CD4-positive, alpha-beta memory T cell (primary cell): ENCODE data around the gene DNPEP. TPM values are rescaled to one million over a fixed set of nuclear protein-coding genes. Genes with fewer than 3 reads are reported as not detected.

ENCODE experiments used
- CTCF ChIA-PET: fragments of 350-600 bp; sonication (Branson Sonifier 250); formaldehyde crosslinking; loops from one replicate; lab custom pipeline; 2021; ENCODE audit warnings: inconsistent platforms; ENCODE audit not compliant: partially characterized antibody; lab: Charles Lee
- POLR2A ChIA-PET: fragments of 350-600 bp; sonication (Branson Sonifier 250); formaldehyde crosslinking; loops from one replicate; lab custom pipeline; 2021; ENCODE audit not compliant: partially characterized antibody; lab: Charles Lee
- DNase-seq, 5 donors: peaks; one replicate each; pipeline versions ENCODE4 v3.0.0 to v3.0.0-alpha.2; 2020 to 2022; ENCODE audit warnings: mixed read lengths in 1 of 5
- H3K27ac ChIP-seq: one replicate; pipeline ENCODE4 v1.7.0; 2013; ENCODE audit warnings: low read depth, low read length
- H3K27me3 ChIP-seq: 2 replicates; pipeline ENCODE4 v1.7.0; 2013; ENCODE audit warnings: mild to moderate bottlenecking, low read length, moderate library complexity; ENCODE audit not compliant: insufficient read depth
- H3K36me3 ChIP-seq: 2 replicates; pipeline ENCODE4 v1.7.0; 2013; ENCODE audit warnings: mild to moderate bottlenecking, low read length, moderate library complexity; ENCODE audit not compliant: insufficient read depth
- H3K4me1 ChIP-seq: 2 replicates; pipeline ENCODE4 v1.7.0; 2013; ENCODE audit warnings: mild to moderate bottlenecking, low read length, moderate library complexity; ENCODE audit not compliant: insufficient read depth
- H3K4me3 ChIP-seq, 2 donors: one replicate each; pipeline ENCODE4 v1.7.0; 2013; ENCODE audit warnings: low read length in 2 of 2, mild to moderate bottlenecking in 1 of 2
- H3K9me3 ChIP-seq, 2 donors: one replicate each; pipeline ENCODE4 v1.7.0; 2013; ENCODE audit warnings: low read length in 2 of 2, control low read depth in 1 of 2; ENCODE audit not compliant: control insufficient read depth in 1 of 2
- H3K27ac Mint-ChIP-seq, 7 donors: one replicate each; pipeline ENCODE4 v1.8.0; 2020 to 2021; ENCODE audit warnings: mixed read lengths in 7 of 7, mild to moderate bottlenecking in 6 of 7, inconsistent platforms in 3 of 7, moderate library complexity in 3 of 7
- H3K27me3 Mint-ChIP-seq, 2 donors: one replicate each; pipeline ENCODE4 v1.8.0; 2020 to 2021; ENCODE audit warnings: mixed read lengths in 2 of 2
- H3K36me3 Mint-ChIP-seq, 2 donors: one replicate each; pipeline ENCODE4 v1.8.0; 2020 to 2021; ENCODE audit warnings: mixed read lengths in 2 of 2, inconsistent platforms in 1 of 2, mild to moderate bottlenecking in 1 of 2
- H3K4me1 Mint-ChIP-seq, 4 donors: one replicate each; pipeline ENCODE4 v1.8.0; 2020 to 2021; ENCODE audit warnings: mixed read lengths in 4 of 4, mild to moderate bottlenecking in 1 of 4
- H3K4me3 Mint-ChIP-seq, 8 donors: one replicate each; pipeline ENCODE4 v1.8.0; 2020 to 2021; ENCODE audit warnings: mixed read lengths in 8 of 8, mild to moderate bottlenecking in 7 of 8, moderate library complexity in 6 of 8, inconsistent platforms in 3 of 8
- H3K9me3 Mint-ChIP-seq, 8 donors: one replicate each; pipeline ENCODE4 v1.8.0; 2020 to 2021; ENCODE audit warnings: mixed read lengths in 8 of 8, mild to moderate bottlenecking in 5 of 8, inconsistent platforms in 3 of 8, moderate library complexity in 1 of 8
- intact Hi-C: fragments of 100-400 bp; cut with micrococcal nuclease; formaldehyde crosslinking; loops from one replicate; pipeline ENCODE4 v1.15.1; 2023
- polyA plus RNA-seq, 2 donors: library from polyadenylated mRNA; unstranded; fragments of 300-500 nt; fragmentation: Illumina TruSeq; gene quantifications; one replicate each; pipeline ENCODE4 v1.2.3, GENCODE V29; 2021
- total RNA-seq, 2 experiments: library from RNA; stranded (reverse); gene quantifications; one replicate each; pipeline ENCODE4 v1.2.3, GENCODE V29; 2021

Gene DNPEP
- total and polyA plus RNA-seq, 4 experiments from 2014 or later = 57.8 to 75.9 (median 71.8) TPM

GRCh38 chr2:219401606-219402005 lies 13.9 kb upstream of the DNPEP start:
- ChIA-PET POLR2A (interaction anchor here (1.5 kb wide), 1 partner anchor 13 kb away, joined by 4 read pairs; the partner anchor contains the start of gene DNPEP), CTCF (interaction anchor here (0.7 to 5.4 kb wide), 13 partner anchors 9 to 159 kb away, joined by 3 to 130 read pairs (median 5); partner anchors contain the start of gene DNPEP)
- Histone ChIP-seq H3K36me3 (no peaks in the 10 kb centered on the region), H3K27me3 (no peaks in the 10 kb centered on the region), H3K4me3 (no peak overlapping the region), H3K27ac (no peak overlapping the region), H3K4me1 (peaks cover 10% of the 10 kb centered on the region), H3K9me3 (no peaks in the 10 kb centered on the region)
- Mint-ChIP-seq H3K4me1 (peaks cover 8 to 17% (median 13%) of the 10 kb centered on the region in 4 donors), H3K36me3 (no peaks in the 10 kb centered on the region), H3K27ac (no peak overlapping the region), H3K4me3 (no peak overlapping the region), H3K27me3 (peaks cover 0 to 3% of the 10 kb centered on the region in 2 donors), H3K9me3 (no peaks in the 10 kb centered on the region)
- intact Hi-C loops = no loop called here
- DNase-seq = no peak

GRCh38 chr2:219400562-219400961 lies 12.8 kb upstream of the DNPEP start:
- intact Hi-C loops = no loop called here
- no peak overlapping the region for H3K27ac Mint-ChIP-seq
- CTCF ChIA-PET = interaction anchor here (1.5 to 5.4 kb wide), 3 partner anchors 12 to 141 kb away, joined by 4 to 130 read pairs (median 43); partner anchors contain the start of gene DNPEP

GRCh38 chr2:219399716-219400478 lies 12.2 kb upstream of the DNPEP start:
- Histone ChIP-seq H3K9me3 (no peaks in the 10 kb centered on the region), H3K4me3 (no peak overlapping the region), H3K36me3 (no peaks in the 10 kb centered on the region), H3K27ac (no peak overlapping the region), H3K27me3 (no peaks in the 10 kb centered on the region), H3K4me1 (peaks cover 11% of the 10 kb centered on the region)
- Mint-ChIP-seq H3K4me3 (no peak overlapping the region), H3K36me3 (no peaks in the 10 kb centered on the region), H3K9me3 (no peaks in the 10 kb centered on the region), H3K27ac (peak overlapping the region in 1 of 7 donors; percentile 19), H3K27me3 (no peaks in the 10 kb centered on the region), H3K4me1 (peaks cover 8 to 17% (median 14%) of the 10 kb centered on the region in 4 donors)
- no peak for DNase-seq
- ChIA-PET CTCF (interaction anchor here (1.5 to 5.4 kb wide), 3 partner anchors 130 to 142 kb away, joined by 4 to 130 read pairs (median 18); no protein-coding TSS in a partner anchor), POLR2A (no interaction called here)
- intact Hi-C loops = no loop called here

More at GRCh38 chr2:219400562-219400961, 12.8 kb upstream of the DNPEP start:
- no peak overlapping the region for H3K4me3 Mint-ChIP-seq
- no peaks in the 10 kb centered on the region for H3K27me3 ChIP-seq
- H3K4me1 Mint-ChIP-seq = peaks cover 8 to 17% (median 14%) of the 10 kb centered on the region in 4 donors
- H3K4me3 ChIP-seq = no peak overlapping the region
- no peaks in the 10 kb centered on the region for H3K27me3 Mint-ChIP-seq
- H3K27ac ChIP-seq = no peak overlapping the region
- POLR2A ChIA-PET = no interaction called here
- no peaks in the 10 kb centered on the region for H3K9me3 ChIP-seq
- H3K9me3 Mint-ChIP-seq = no peaks in the 10 kb centered on the region
- peaks cover 11% of the 10 kb centered on the region for H3K4me1 ChIP-seq
- no peaks in the 10 kb centered on the region for H3K36me3 Mint-ChIP-seq
- H3K36me3 ChIP-seq = no peaks in the 10 kb centered on the region
- DNase-seq = no peak

- H3K36me3 Mint-ChIP-seq = no peaks in the 10 kb centered on the region
- H3K4me3 ChIP-seq = no peak overlapping the region
- CTCF ChIA-PET = interaction anchor here (1.4 to 3.0 kb wide), 2 partner anchors 10 to 131 kb away, joined by 11 to 18 read pairs; no protein-coding TSS in a partner anchor
- peaks cover 0 to under 1% (median 0%) of the 10 kb centered on the region in 8 donors for H3K9me3 Mint-ChIP-seq
- no peak overlapping the region for H3K27ac ChIP-seq
- peak overlapping the region in 1 of 7 donors; percentile 6 for H3K27ac Mint-ChIP-seq
- intact Hi-C loops = no loop called here
- H3K4me1 Mint-ChIP-seq = peaks cover 8 to 17% (median 14%) of the 10 kb centered on the region in 4 donors
- peaks cover 11% of the 10 kb centered on the region for H3K4me1 ChIP-seq
- H3K36me3 ChIP-seq = no peaks in the 10 kb centered on the region
- no peaks in the 10 kb centered on the region for H3K27me3 ChIP-seq
- no peaks in the 10 kb centered on the region for H3K9me3 ChIP-seq
- DNase-seq = no peak
- POLR2A ChIA-PET = no interaction called here
- no peak overlapping the region for H3K4me3 Mint-ChIP-seq
- H3K27me3 Mint-ChIP-seq = peaks cover 0 to under 1% of the 10 kb centered on the region in 2 donors
Measured at GRCh38 chr2:219398721-219399363, 11.1 kb upstream of the DNPEP start.

GRCh38 chr2:219396863-219397457 lies 9.2 kb upstream of the DNPEP start:
- Mint-ChIP-seq H3K9me3 (peaks cover 0 to 2% (median 0%) of the 10 kb centered on the region in 8 donors), H3K4me1 (peaks cover 8 to 11% (median 9%) of the 10 kb centered on the region in 4 donors), H3K27me3 (peaks cover 0 to 2% of the 10 kb centered on the region in 2 donors), H3K36me3 (no peaks in the 10 kb centered on the region), H3K4me3 (peak overlapping the region in 4 of 8 donors; percentile 43 to 68 (median 64)), H3K27ac (peak overlapping the region; percentile 16 to 89 (median 78))
- peak in 4 of 5 donors; percentile 16 to 28 (median 24) for DNase-seq
- ChIA-PET CTCF (interaction anchor here (3.0 kb wide), 1 partner anchor 133 kb away, joined by 18 read pairs; no protein-coding TSS in a partner anchor), POLR2A (interaction anchor here (1.1 kb wide), 1 partner anchor 8 kb away, joined by 8 read pairs; no protein-coding TSS in a partner anchor)
- intact Hi-C loops = no loop called here
- no peaks in the 10 kb centered on the region for H3K27me3 ChIP-seq
- no peak overlapping the region for H3K27ac ChIP-seq
- no peak overlapping the region for H3K4me3 ChIP-seq
- H3K9me3 ChIP-seq = no peaks in the 10 kb centered on the region
- no peaks in the 10 kb centered on the region for H3K36me3 ChIP-seq
- H3K4me1 ChIP-seq = peaks cover 11% of the 10 kb centered on the region

GRCh38 chr2:219395609-219396008 lies 7.9 kb upstream of the DNPEP start:
- Histone ChIP-seq H3K36me3 (no peaks in the 10 kb centered on the region), H3K27ac (no peak overlapping the region), H3K27me3 (no peaks in the 10 kb centered on the region), H3K4me1 (peaks cover 11% of the 10 kb centered on the region), H3K4me3 (no peak overlapping the region), H3K9me3 (no peaks in the 10 kb centered on the region)
- no peaks in the 10 kb centered on the region for H3K36me3 Mint-ChIP-seq
- peak overlapping the region in 1 of 7 donors; percentile 5 for H3K27ac Mint-ChIP-seq
- H3K9me3 Mint-ChIP-seq = peaks cover 0 to 2% (median 0%) of the 10 kb centered on the region in 8 donors
- H3K4me1 Mint-ChIP-seq = peaks cover 8 to 11% (median 9%) of the 10 kb centered on the region in 4 donors
- intact Hi-C loops = no loop called here
- ChIA-PET CTCF (no interaction called here), POLR2A (no interaction called here)
- DNase-seq = no peak
- H3K27me3 Mint-ChIP-seq = peaks cover 0 to 2% of the 10 kb centered on the region in 2 donors
- H3K4me3 Mint-ChIP-seq = no peak overlapping the region
